Islet precursor cell (in vitro differentiated cells): ENCODE results near the gene USP17L24.
"Not testable (repeated sequence)": the region's sequence is repeated elsewhere in the genome, so short reads cannot be mapped to it uniquely, and the experiment has no call there.

Source experiments
- DNase-seq: peaks from one replicate; pipeline ENCODE4 v3.0.0-alpha.2; 2018

The USP17L24 gene, protein sequence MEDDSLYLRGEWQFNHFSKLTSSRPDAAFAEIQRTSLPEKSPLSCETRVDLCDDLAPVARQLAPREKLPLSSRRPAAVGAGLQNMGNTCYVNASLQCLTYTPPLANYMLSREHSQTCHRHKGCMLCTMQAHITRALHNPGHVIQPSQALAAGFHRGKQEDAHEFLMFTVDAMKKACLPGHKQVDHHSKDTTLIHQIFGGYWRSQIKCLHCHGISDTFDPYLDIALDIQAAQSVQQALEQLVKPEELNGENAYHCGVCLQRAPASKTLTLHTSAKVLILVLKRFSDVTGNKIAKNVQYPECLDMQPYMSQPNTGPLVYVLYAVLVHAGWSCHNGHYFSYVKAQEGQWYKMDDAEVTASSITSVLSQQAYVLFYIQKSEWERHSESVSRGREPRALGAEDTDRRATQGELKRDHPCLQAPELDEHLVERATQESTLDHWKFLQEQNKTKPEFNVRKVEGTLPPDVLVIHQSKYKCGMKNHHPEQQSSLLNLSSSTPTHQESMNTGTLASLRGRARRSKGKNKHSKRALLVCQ

DNA sequence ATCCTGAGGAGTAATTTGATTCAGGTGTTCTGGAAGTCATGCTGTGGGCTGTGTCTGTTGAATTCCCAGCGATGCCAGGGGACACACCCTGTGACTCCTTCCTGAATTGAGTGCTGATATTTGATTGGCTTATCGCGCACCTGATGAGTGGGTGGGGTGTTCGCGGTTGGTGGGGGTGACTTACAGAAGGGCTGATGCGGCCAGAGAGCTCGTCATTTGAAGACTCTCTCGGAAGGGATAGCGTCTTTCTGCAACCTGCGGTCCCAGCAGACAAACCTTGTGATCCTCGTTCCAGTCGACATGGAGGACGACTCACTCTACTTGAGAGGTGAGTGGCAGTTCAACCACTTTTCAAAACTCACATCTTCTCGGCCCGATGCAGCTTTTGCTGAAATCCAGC is at the start of gene USP17L24:
Gene USP17L24, plus strand, starts transcription at position 301 of the 400 bp plus-strand sequence. Its CDS starts 0 bp downstream, at position 301.
- not testable (repeated sequence) for DNase-seq

DNA sequence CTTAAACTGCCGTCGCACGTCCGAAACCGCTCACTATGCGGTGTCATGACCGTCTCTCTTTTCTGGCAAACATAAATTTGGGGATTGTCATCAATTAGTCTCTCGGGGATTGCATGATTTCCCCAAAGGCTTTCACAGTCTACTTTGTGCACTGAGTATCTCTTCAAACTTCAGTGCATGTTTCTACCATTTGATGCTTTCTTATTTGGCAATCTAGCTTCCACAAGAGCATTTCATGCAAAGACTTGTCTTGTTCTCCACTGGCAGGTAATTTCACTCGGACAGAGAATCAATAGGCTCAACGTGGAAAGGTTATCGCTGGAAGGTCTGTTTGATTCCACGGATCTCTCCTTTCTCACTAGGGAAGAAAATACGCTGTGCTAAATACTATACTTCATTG is 774 bp upstream of the USP17L24 start:
- DNase-seq = not testable (repeated sequence)

- DNase-seq = not testable (repeated sequence)
Measured at GRCh38 chr4:9329611-9330010, 4.6 kb downstream of the USP17L24 start, which contains the start of gene USP17L25. TSS of gene USP17L25 (plus strand) at chr4:9329911. CDS start at chr4:9329911, 0 bp downstream.

- DNase-seq = not testable (repeated sequence)
Measured at GRCh38 chr4:9334358-9334757, 9.4 kb downstream of the USP17L24 start, which contains the start of gene USP17L26. TSS of gene USP17L26 (plus strand) at chr4:9334658. CDS start at chr4:9334658, 0 bp downstream.

DNA sequence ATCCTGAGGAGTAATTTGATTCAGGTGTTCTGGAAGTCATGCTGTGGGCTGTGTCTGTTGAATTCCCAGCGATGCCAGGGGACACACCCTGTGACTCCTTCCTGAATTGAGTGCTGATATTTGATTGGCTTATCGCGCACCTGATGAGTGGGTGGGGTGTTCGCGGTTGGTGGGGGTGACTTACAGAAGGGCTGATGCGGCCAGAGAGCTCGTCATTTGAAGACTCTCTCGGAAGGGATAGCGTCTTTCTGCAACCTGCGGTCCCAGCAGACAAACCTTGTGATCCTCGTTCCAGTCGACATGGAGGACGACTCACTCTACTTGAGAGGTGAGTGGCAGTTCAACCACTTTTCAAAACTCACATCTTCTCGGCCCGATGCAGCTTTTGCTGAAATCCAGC is 14.1 kb downstream of the USP17L24 start, which contains the start of gene USP17L5:
Gene USP17L5, plus strand, starts transcription at position 301 of the 400 bp plus-strand sequence. Its CDS starts 0 bp downstream, at position 301.
- DNase-seq = not testable (repeated sequence)

DNA sequence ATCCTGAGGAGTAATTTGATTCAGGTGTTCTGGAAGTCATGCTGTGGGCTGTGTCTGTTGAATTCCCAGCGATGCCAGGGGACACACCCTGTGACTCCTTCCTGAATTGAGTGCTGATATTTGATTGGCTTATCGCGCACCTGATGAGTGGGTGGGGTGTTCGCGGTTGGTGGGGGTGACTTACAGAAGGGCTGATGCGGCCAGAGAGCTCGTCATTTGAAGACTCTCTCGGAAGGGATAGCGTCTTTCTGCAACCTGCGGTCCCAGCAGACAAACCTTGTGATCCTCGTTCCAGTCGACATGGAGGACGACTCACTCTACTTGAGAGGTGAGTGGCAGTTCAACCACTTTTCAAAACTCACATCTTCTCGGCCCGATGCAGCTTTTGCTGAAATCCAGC is 18.9 kb downstream of the USP17L24 start, which contains the start of gene USP17L27:
Gene USP17L27, plus strand, starts transcription at position 301 of the 400 bp plus-strand sequence. Its CDS starts 0 bp downstream, at position 301.
- not testable (repeated sequence) for DNase-seq

- not testable (repeated sequence) for DNase-seq
Measured at GRCh38 chr4:9348593-9348992, 23.6 kb downstream of the USP17L24 start, which contains the start of gene USP17L28. TSS of gene USP17L28 (plus strand) at chr4:9348893. CDS start at chr4:9348893, 0 bp downstream.

- not testable (repeated sequence) for DNase-seq
Measured at GRCh38 chr4:9350866-9351265, 25.9 kb downstream of the USP17L24 start.

DNA sequence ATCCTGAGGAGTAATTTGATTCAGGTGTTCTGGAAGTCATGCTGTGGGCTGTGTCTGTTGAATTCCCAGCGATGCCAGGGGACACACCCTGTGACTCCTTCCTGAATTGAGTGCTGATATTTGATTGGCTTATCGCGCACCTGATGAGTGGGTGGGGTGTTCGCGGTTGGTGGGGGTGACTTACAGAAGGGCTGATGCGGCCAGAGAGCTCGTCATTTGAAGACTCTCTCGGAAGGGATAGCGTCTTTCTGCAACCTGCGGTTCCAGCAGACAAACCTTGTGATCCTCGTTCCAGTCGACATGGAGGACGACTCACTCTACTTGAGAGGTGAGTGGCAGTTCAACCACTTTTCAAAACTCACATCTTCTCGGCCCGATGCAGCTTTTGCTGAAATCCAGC is 28.4 kb downstream of the USP17L24 start, which contains the start of gene USP17L29:
Gene USP17L29, plus strand, starts transcription at position 301 of the 400 bp plus-strand sequence. Its CDS starts 0 bp downstream, at position 301.
- not testable (repeated sequence) for DNase-seq

DNA sequence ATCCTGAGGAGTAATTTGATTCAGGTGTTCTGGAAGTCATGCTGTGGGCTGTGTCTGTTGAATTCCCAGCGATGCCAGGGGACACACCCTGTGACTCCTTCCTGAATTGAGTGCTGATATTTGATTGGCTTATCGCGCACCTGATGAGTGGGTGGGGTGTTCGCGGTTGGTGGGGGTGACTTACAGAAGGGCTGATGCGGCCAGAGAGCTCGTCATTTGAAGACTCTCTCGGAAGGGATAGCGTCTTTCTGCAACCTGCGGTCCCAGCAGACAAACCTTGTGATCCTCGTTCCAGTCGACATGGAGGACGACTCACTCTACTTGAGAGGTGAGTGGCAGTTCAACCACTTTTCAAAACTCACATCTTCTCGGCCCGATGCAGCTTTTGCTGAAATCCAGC is 37.9 kb downstream of the USP17L24 start, which contains the start of gene USP17L30:
Gene USP17L30, plus strand, starts transcription at position 301 of the 400 bp plus-strand sequence. Its CDS starts 0 bp downstream, at position 301.
- not testable (repeated sequence) for DNase-seq
